Common myeloid progenitor, CD34-positive (primary cell): Measurements from ENCODE around the gene RAB17.
A peak's percentile ranks its signal among the peaks of the same experiment; 100 is the strongest.

Experiments used
- CTCF ChIA-PET: fragments of 350-600 bp; sonication (Branson Sonifier 250); formaldehyde crosslinking; loops from one replicate; lab custom pipeline; 2021; ENCODE audit warnings: antibody characterized with exemption; lab: Charles Lee
- POLR2A ChIA-PET: fragments of 350-600 bp; sonication (Branson Sonifier 250); formaldehyde crosslinking; loops from one replicate; lab custom pipeline; 2021; ENCODE audit warnings: antibody characterized with exemption; lab: Charles Lee
- DNase-seq, 3 donors: peaks; one replicate each; pipeline versions ENCODE4 v3.0.0 to v3.0.0-alpha.2; 2013
- H3K27ac ChIP-seq, 2 experiments: 1 replicate in 1 of 2; 2 replicates in 1 of 2; pipeline ENCODE4 v1.7.0; 2013; ENCODE audit warnings: inconsistent platforms in 2 of 2, low read length in 2 of 2, mild to moderate bottlenecking in 2 of 2, low read depth in 1 of 2, moderate library complexity in 1 of 2; ENCODE audit not compliant: severe bottlenecking in 2 of 2, insufficient read depth in 1 of 2, poor library complexity in 1 of 2
- H3K27me3 ChIP-seq, 5 experiments: replicated peaks in 2 of 5; 1 replicate in 3 of 5; 2 replicates in 2 of 5; pipeline versions ENCODE4 v1.6.1 to v1.7.0; 2013; ENCODE audit warnings: low read length in 4 of 5, mild to moderate bottlenecking in 2 of 5, moderate library complexity in 2 of 5, inconsistent platforms in 1 of 5; ENCODE audit not compliant: insufficient read depth in 5 of 5, control insufficient read depth in 4 of 5
- H3K36me3 ChIP-seq, 4 experiments: 1 replicate in 2 of 4; 2 replicates in 2 of 4; pipeline versions ENCODE4 v1.6.1 to v1.7.0; 2013; ENCODE audit warnings: low read length in 3 of 4, control low read depth in 1 of 4, mild to moderate bottlenecking in 1 of 4; ENCODE audit not compliant: control insufficient read depth in 4 of 4, insufficient read depth in 4 of 4
- H3K4me1 ChIP-seq, 4 experiments: 1 replicate in 3 of 4; 2 replicates in 1 of 4; pipeline versions ENCODE4 v1.6.1 to v1.7.1; 2013; ENCODE audit warnings: low read length in 3 of 4, mild to moderate bottlenecking in 3 of 4, control low read depth in 1 of 4, inconsistent platforms in 1 of 4, moderate library complexity in 1 of 4; ENCODE audit not compliant: control insufficient read depth in 4 of 4, insufficient read depth in 4 of 4; ENCODE audit errors: control extremely low read depth in 1 of 4
- H3K4me3 ChIP-seq, 7 experiments: 1 replicate in 4 of 7; 2 replicates in 3 of 7; pipeline versions ENCODE4 v1.5.1 to v1.7.0; 2013; ENCODE audit warnings: mild to moderate bottlenecking in 7 of 7, low read length in 6 of 7, moderate library complexity in 6 of 7, inconsistent platforms in 2 of 7, low read depth in 2 of 7, control low read depth in 1 of 7; ENCODE audit not compliant: insufficient read depth in 4 of 7, control insufficient read depth in 1 of 7; ENCODE audit errors: extremely low read depth in 1 of 7
- H3K9me3 ChIP-seq, 5 experiments: 1 replicate in 4 of 5; 2 replicates in 1 of 5; pipeline versions ENCODE4 v1.6.1 to v1.7.1; 2013; ENCODE audit warnings: low read length in 4 of 5, mild to moderate bottlenecking in 2 of 5, inconsistent platforms in 1 of 5, low read depth in 1 of 5, moderate library complexity in 1 of 5; ENCODE audit not compliant: control insufficient read depth in 4 of 5, insufficient read depth in 2 of 5; ENCODE audit errors: control extremely low read depth in 1 of 5
- WGBS: methylation state at CpG from one replicate; pipeline ENCODE4 v1.1.5; 2013; ENCODE audit not compliant: insufficient coverage; 5-methylcytosine and 5-hydroxymethylcytosine counted together

RAB17 gene

GRCh38 chr2:237566401-237567235 is 23.9 kb downstream of the RAB17 start, which contains the start of gene PRLH:
PRLH (plus strand) TSS chr2:237566574; CDS start chr2:237566574, 0 bp downstream.
- POLR2A ChIA-PET, result no interaction called here

GRCh38 chr2:237565974-237566373 is 24.6 kb downstream of the RAB17 start:
- DNase-seq, result peak in 1 of 3 donors; percentile 10
- H3K9me3 ChIP-seq, result no peaks in the 10 kb centered on the region

More at GRCh38 chr2:237566401-237567235, 23.9 kb downstream of the RAB17 start, which contains the start of gene PRLH:
- Histone ChIP-seq H3K36me3 (no peaks in the 10 kb centered on the region), H3K4me3 (no peak within 1 kb of the TSS), H3K27ac (no peak within 1 kb of the TSS), H3K4me1 (peaks cover 0 to under 1% (median 0%) of the 10 kb centered on the region in 4 experiments), H3K27me3 (peaks cover 0 to 16% (median 3%) of the 10 kb centered on the region in 5 experiments), H3K9me3 (no peaks in the 10 kb centered on the region)
- CTCF ChIA-PET, result interaction anchor here (0.7 to 1.5 kb wide), 3 partner anchors 54 to 412 kb away, joined by 3 to 5 read pairs (median 3); no protein-coding TSS in a partner anchor
- DNase-seq, result no peak
- 89% methylated on average over 23 of the region's 32 CpGs for WGBS

GRCh38 chr2:237564526-237565131 is 25.9 kb downstream of the RAB17 start:
- Histone ChIP-seq H3K4me3 (no peak overlapping the region), H3K36me3 (no peaks in the 10 kb centered on the region), H3K4me1 (no peaks in the 10 kb centered on the region), H3K9me3 (no peaks in the 10 kb centered on the region), H3K27ac (no peak overlapping the region), H3K27me3 (peaks cover 0 to 16% (median 3%) of the 10 kb centered on the region in 5 experiments)
- no peak for DNase-seq
- CTCF ChIA-PET, result no interaction called here
- WGBS, result 94% methylated on average over 14 of the region's 14 CpGs
- POLR2A ChIA-PET, result no interaction called here

More at GRCh38 chr2:237565974-237566373, 24.6 kb downstream of the RAB17 start:
- Histone ChIP-seq H3K27me3 (peaks cover 0 to 16% (median 3%) of the 10 kb centered on the region in 5 experiments), H3K4me3 (no peak overlapping the region), H3K4me1 (no peaks in the 10 kb centered on the region), H3K27ac (no peak overlapping the region), H3K36me3 (no peaks in the 10 kb centered on the region)
- ChIA-PET POLR2A (no interaction called here), CTCF (interaction anchor here (0.7 to 1.5 kb wide), 3 partner anchors 53 to 411 kb away, joined by 3 to 5 read pairs (median 3); no protein-coding TSS in a partner anchor)
- 100% methylated on average over 1 of the region's 1 CpG for WGBS

- WGBS, result 34% methylated on average over 12 of the region's 14 CpGs
- Histone ChIP-seq H3K27me3 (peaks cover 0 to 16% (median 3%) of the 10 kb centered on the region in 5 experiments), H3K9me3 (no peaks in the 10 kb centered on the region), H3K4me1 (no peaks in the 10 kb centered on the region), H3K36me3 (no peaks in the 10 kb centered on the region), H3K4me3 (no peak overlapping the region), H3K27ac (no peak overlapping the region)
- ChIA-PET POLR2A (no interaction called here), CTCF (interaction anchor here (3.6 kb wide), 1 partner anchor 9 kb away, joined by 17 read pairs; no protein-coding TSS in a partner anchor)
- DNase-seq, result peak in 2 of 3 donors; percentile 8 to 14
Observed at GRCh38 chr2:237563816-237564215, 26.7 kb downstream of the RAB17 start.

GRCh38 chr2:237561221-237561620 is 29.3 kb downstream of the RAB17 start:
- no peak for DNase-seq
- Histone ChIP-seq H3K27ac (no peak overlapping the region), H3K27me3 (peaks cover 2 to 23% (median 3%) of the 10 kb centered on the region in 5 experiments), H3K4me1 (no peaks in the 10 kb centered on the region), H3K9me3 (peaks cover 0 to 4% (median 2%) of the 10 kb centered on the region in 5 experiments), H3K36me3 (no peaks in the 10 kb centered on the region), H3K4me3 (no peak overlapping the region)
- WGBS, result 95% methylated on average over 4 of the region's 7 CpGs
- POLR2A ChIA-PET, result interaction anchor here (0.6 kb wide), 1 partner anchor 736 kb away, joined by 3 read pairs; no protein-coding TSS in a partner anchor
- CTCF ChIA-PET, result interaction anchor here (0.7 to 3.6 kb wide), 5 partner anchors 9 to 51 kb away, joined by 3 to 17 read pairs (median 3); no protein-coding TSS in a partner anchor

GRCh38 chr2:237558961-237559641 is 31.4 kb downstream of the RAB17 start:
- Histone ChIP-seq H3K4me3 (no peak overlapping the region), H3K9me3 (peaks cover 3 to 19% (median 12%) of the 10 kb centered on the region in 5 experiments), H3K4me1 (no peaks in the 10 kb centered on the region), H3K36me3 (no peaks in the 10 kb centered on the region), H3K27me3 (peaks cover 0 to 17% (median 3%) of the 10 kb centered on the region in 5 experiments), H3K27ac (no peak overlapping the region)
- POLR2A ChIA-PET, result no interaction called here
- CTCF ChIA-PET, result interaction anchor here (1.7 kb wide), 1 partner anchor 12 kb away, joined by 4 read pairs; no protein-coding TSS in a partner anchor
- WGBS, result 83% methylated on average over 19 of the region's 22 CpGs
- DNase-seq, result no peak
